IMR-90 (cell line): Measurements from ENCODE around the gene EML6. TPM values are rescaled to one million over a fixed set of nuclear protein-coding genes. Genes with fewer than 3 reads are reported as not detected.
A peak's percentile ranks its signal among the peaks of the same experiment; 100 is the strongest.

ENCODE experiments used
- ATAC-seq: fragments of 200-7000 bp; cut with Tn5 transposase; 2 replicates; pipeline ENCODE4 v1.9.1; 2020; ENCODE audit warnings: low read depth, mild to moderate bottlenecking, moderate library complexity
- BruUV-seq: library from RNA; stranded (reverse); fragments of 400-500 nt; replicated peaks from 2 replicates; lab custom pipeline; 2021; lab: Mats Ljungman, UMichigan
- CTCF ChIA-PET: fragments of 300-600 bp; formaldehyde crosslinking; extraction: SDS; loops from one replicate; lab custom pipeline; 2021; ENCODE audit warnings: antibody characterized with exemption; lab: Yijun Ruan, JAX
- POLR2A ChIA-PET: fragments of 300-600 bp; sonication (Branson Sonifier 250); formaldehyde crosslinking; loops from one replicate; lab custom pipeline; 2022; ENCODE audit warnings: antibody characterized with exemption; ENCODE audit not compliant: unreplicated experiment; lab: Charles Lee
- DNase-seq: peaks from one replicate; pipeline ENCODE4 v3.0.0; 2013
- H2AFZ ChIP-seq: replicated peaks from 2 replicates; pipeline ENCODE3; 2013; ENCODE audit warnings: low read length, mild to moderate bottlenecking; ENCODE audit not compliant: poor library complexity
- H2AK5ac ChIP-seq: 2 replicates; pipeline ENCODE4 v1.6.1; 2013; ENCODE audit warnings: low read depth, low read length, inconsistent platforms
- H2AK9ac ChIP-seq: replicated peaks from 2 replicates; pipeline ENCODE3; 2013; ENCODE audit warnings: mild to moderate bottlenecking, low read depth, low read length, moderate library complexity; ENCODE audit not compliant: poor library complexity
- H2BK120ac ChIP-seq: 2 replicates; pipeline ENCODE4 v1.6.1; 2013; ENCODE audit warnings: low read depth, low read length, inconsistent platforms
- H2BK15ac ChIP-seq: 3 replicates; pipeline ENCODE4 v1.6.1; 2013; ENCODE audit warnings: low read depth, low read length, inconsistent platforms
- H2BK20ac ChIP-seq: 2 replicates; pipeline ENCODE4 v1.6.1; 2013; ENCODE audit warnings: low read depth, mild to moderate bottlenecking, inconsistent platforms, low read length, moderate library complexity
- H2BK5ac ChIP-seq: 2 replicates; pipeline ENCODE4 v1.6.1; 2013; ENCODE audit warnings: mild to moderate bottlenecking, low read depth, low read length, inconsistent platforms; ENCODE audit not compliant: poor library complexity, severe bottlenecking
- H3K14ac ChIP-seq: replicated peaks from 2 replicates; pipeline ENCODE4 v1.6.1; 2013; ENCODE audit warnings: low read depth, low read length, inconsistent platforms
- H3K18ac ChIP-seq: 2 replicates; pipeline ENCODE4 v1.6.1; 2013; ENCODE audit warnings: low read depth, low read length, control low read depth
- H3K23ac ChIP-seq: 2 replicates; pipeline ENCODE4 v1.6.1; 2013; ENCODE audit warnings: low read depth, low read length, inconsistent platforms
- H3K27ac ChIP-seq: 2 replicates; pipeline ENCODE4 v1.5.1; 2013; ENCODE audit warnings: mild to moderate bottlenecking, control low read depth, low read length; ENCODE audit not compliant: insufficient read depth
- H3K27me3 ChIP-seq: 2 replicates; pipeline ENCODE4 v1.6.1; 2013; ENCODE audit warnings: low read length; ENCODE audit not compliant: control insufficient read depth, insufficient read depth
- H3K36me3 ChIP-seq: 2 replicates; pipeline ENCODE4 v1.6.1; 2013; ENCODE audit warnings: low read length, mixed read lengths; ENCODE audit not compliant: control insufficient read depth, insufficient read depth
- H3K4ac ChIP-seq: 2 replicates; pipeline ENCODE4 v1.6.1; 2013; ENCODE audit warnings: low read depth, low read length, inconsistent platforms
- H3K4me1 ChIP-seq: 2 replicates; pipeline ENCODE4 v1.6.1; 2013; ENCODE audit warnings: low read length, mixed read lengths; ENCODE audit not compliant: control insufficient read depth, insufficient read depth
- H3K4me2 ChIP-seq: 2 replicates; pipeline ENCODE4 v1.6.1; 2013; ENCODE audit warnings: low read depth, mild to moderate bottlenecking, control low read depth, low read length, moderate library complexity
- H3K4me3 ChIP-seq: 2 replicates; pipeline ENCODE4 v1.5.1; 2013; ENCODE audit warnings: low read depth, mild to moderate bottlenecking, control low read depth, low read length, moderate library complexity; ENCODE audit not compliant: insufficient read depth
- H3K56ac ChIP-seq: 2 replicates; pipeline ENCODE4 v1.6.1; 2013; ENCODE audit warnings: low read length, inconsistent platforms; ENCODE audit not compliant: insufficient read depth; ENCODE audit errors: extremely low read depth
- H3K79me1 ChIP-seq, 2 experiments: 2 replicates each; pipeline ENCODE4 v1.6.1; 2013; ENCODE audit warnings: low read length in 2 of 2, inconsistent platforms in 1 of 2, low read depth in 1 of 2
- H3K9ac ChIP-seq: 2 replicates; pipeline ENCODE4 v1.6.1; 2013; ENCODE audit warnings: low read depth, low read length, control low read depth
- H3K9me1 ChIP-seq: 2 replicates; pipeline ENCODE4 v1.6.1; 2013; ENCODE audit warnings: low read length, inconsistent platforms; ENCODE audit not compliant: insufficient read depth
- H3K9me3 ChIP-seq: 2 replicates; pipeline ENCODE4 v1.6.1; 2013; ENCODE audit warnings: low read length; ENCODE audit not compliant: control insufficient read depth, insufficient read depth
- H4K20me1 ChIP-seq: 2 replicates; pipeline ENCODE4 v1.6.1; 2013; ENCODE audit warnings: low read length, inconsistent platforms; ENCODE audit not compliant: insufficient read depth
- H4K5ac ChIP-seq: 2 replicates; pipeline ENCODE4 v1.6.1; 2013; ENCODE audit warnings: mild to moderate bottlenecking, low read depth, low read length, control low read depth
- H4K8ac ChIP-seq, 2 experiments: 2 replicates each; pipeline ENCODE4 v1.6.1; 2013; ENCODE audit warnings: low read depth in 2 of 2, low read length in 2 of 2, control low read depth in 1 of 2, inconsistent platforms in 1 of 2
- H4K91ac ChIP-seq: 2 replicates; pipeline ENCODE4 v1.6.1; 2013; ENCODE audit warnings: low read depth, low read length, inconsistent platforms; ENCODE audit not compliant: insufficient read depth
- CTCF ChIP-seq: conservative IDR thresholded peaks from 2 replicates; pipeline ENCODE4 v1.5.1; 2012; ENCODE audit warnings: mild to moderate bottlenecking, low read depth, low read length, improper control_type of control experiment
- ELK1 ChIP-seq: fragments of 150-350 bp; IDR thresholded peaks from 2 replicates; pipeline ENCODE4 v1.6.1; 2016; ENCODE audit warnings: low read depth, mild to moderate bottlenecking, low read length, moderate library complexity, borderline replicate concordance
- MAFK ChIP-seq: IDR thresholded peaks from 2 replicates; pipeline ENCODE4 v1.6.1; 2012; ENCODE audit warnings: low read depth, low read length, improper control_type of control experiment
- RAD21 ChIP-seq: IDR thresholded peaks from 2 replicates; pipeline ENCODE4 v1.6.1; 2012; ENCODE audit warnings: low read length, improper control_type of control experiment
- USF2 ChIP-seq: fragments of 150-350 bp; IDR thresholded peaks from 2 replicates; pipeline ENCODE4 v1.6.1; 2017; ENCODE audit warnings: mild to moderate bottlenecking, antibody characterized with exemption, low read length, low read depth
- WGBS, 2 experiments: methylation state at CpG; one replicate each; pipeline versions ENCODE4 v1.1.5 to v1.1.7; 2013; ENCODE audit warnings: missing lambda C conversion rate in 2 of 2; ENCODE audit not compliant: insufficient read length in 1 of 2; ENCODE audit errors: extremely low coverage in 2 of 2; 5-methylcytosine and 5-hydroxymethylcytosine counted together
- dilution Hi-C: fragments of 300-500 bp; cut with HindIII; formaldehyde crosslinking; loops from one replicate; pipeline ENCODE4 v1.14.3; 2018; ENCODE audit warnings: low sequenced_read_pairs; ENCODE audit not compliant: unreplicated experiment
- in situ Hi-C: fragments of 300-500 bp; cut with MboI; formaldehyde crosslinking; loops from 3 replicates; pipeline ENCODE4 v1.14.3; 2019; ENCODE audit warnings: low sequenced_read_pairs, inconsistent platforms, mixed read lengths
- intact Hi-C: fragments of 100-400 bp; cut with micrococcal nuclease; formaldehyde crosslinking; loops from 2 replicates; pipeline ENCODE4 v1.10.0; 2022
- polyA plus RNA-seq, 3 experiments: library from polyadenylated mRNA; depleted of rRNA; stranded (reverse); fragments of >200 nt; gene quantifications; 2 replicates each; pipeline ENCODE4 v1.2.3, GENCODE V29; 2012; ENCODE audit warnings: low replicate concordance in 1 of 3
- total RNA-seq: library from RNA; depleted of rRNA; stranded (reverse); fragments of >200 nt; gene quantifications from 2 replicates; pipeline ENCODE4 v1.2.3, GENCODE V29; 2012

Gene EML6
- total and polyA plus RNA-seq, 2 of the 4 experiments (the other 2 are of a cell fraction), result 0.18 to 0.19 TPM

- in situ Hi-C loops (no loop called here), intact Hi-C loops (no loop called here), dilution Hi-C loops (no loop called here)
- Histone ChIP-seq H3K4me3 (no peak overlapping the region), H3K4me2 (no peak overlapping the region), H3K27me3 (no peaks in the 10 kb centered on the region), H3K79me1 (peaks cover 46 to 82% of the 10 kb centered on the region in 2 experiments), H3K23ac (no peak overlapping the region), H2AK9ac (no peak overlapping the region), H2BK15ac (no peak overlapping the region), H3K9ac (no peak overlapping the region), H2BK5ac (no peak overlapping the region), H3K27ac (no peak overlapping the region), H3K4ac (no peak overlapping the region), H2AFZ (no peak overlapping the region), H4K20me1 (peaks cover 69% of the 10 kb centered on the region), H3K56ac (no peak overlapping the region), H2BK120ac (no peak overlapping the region), H3K9me1 (peaks cover 44% of the 10 kb centered on the region), H4K91ac (no peak overlapping the region), H2AK5ac (no peak overlapping the region), H3K36me3 (peaks cover 30% of the 10 kb centered on the region), H3K9me3 (no peaks in the 10 kb centered on the region), H3K14ac (no peak overlapping the region), H3K4me1 (peaks cover 6% of the 10 kb centered on the region; the same call in 1 of the 2 replicates), H4K8ac (0 out of 4 replicates have a peak overlapping the region, but pooled peaks of 1 of the 2 experiments have one; percentile 5), H3K18ac (no peak overlapping the region), H2BK20ac (no peak overlapping the region), H4K5ac (no peak overlapping the region)
- 96% methylated on average over 9 of the region's 18 CpGs; no CpG with 5 or more reads in 1 of the 2 experiments for WGBS, 2 experiments
- BruUV-seq, result no TSS peak
- POLR2A ChIA-PET, result no interaction called here
- DNase-seq (no peak), ATAC-seq (no peak)
- CTCF ChIA-PET, result interaction anchor here (0.6 kb wide), 1 partner anchor 60 kb away, joined by 3 read pairs; no protein-coding TSS in a partner anchor
- 0 out of 2 replicates have a peak, but pooled peaks have one; percentile 5 for TF ChIP-seq USF2
- TF ChIP-seq MAFK, result no peak
- TF ChIP-seq ELK1, result no peak
- no peak for TF ChIP-seq RAD21
- no peak for TF ChIP-seq CTCF
Measured at GRCh38 chr2:54967759-54968365, 244.4 kb downstream of the EML6 start.
